OCI-LY3 (cell line): ENCODE results near the gene TEX22.

ENCODE experiments used
- EZH2phosphoT487 ChIP-seq: fragments of 200-600 bp; shearing (Covaris generic); IDR thresholded peaks from 2 replicates; pipeline ENCODE4 v1.6.1; 2018; ENCODE audit warnings: antibody characterized with exemption, mixed run types, low read depth
- TF ChIP-seq, protein P1 (sequence below): fragments of 200-600, 300-600 bp; sonication (generic); IDR thresholded peaks from 2 replicates; pipeline ENCODE4 v1.5.1; 2014; ENCODE audit warnings: antibody characterized with exemption, low read length, low read depth

- TF ChIP-seq, protein P1, sequence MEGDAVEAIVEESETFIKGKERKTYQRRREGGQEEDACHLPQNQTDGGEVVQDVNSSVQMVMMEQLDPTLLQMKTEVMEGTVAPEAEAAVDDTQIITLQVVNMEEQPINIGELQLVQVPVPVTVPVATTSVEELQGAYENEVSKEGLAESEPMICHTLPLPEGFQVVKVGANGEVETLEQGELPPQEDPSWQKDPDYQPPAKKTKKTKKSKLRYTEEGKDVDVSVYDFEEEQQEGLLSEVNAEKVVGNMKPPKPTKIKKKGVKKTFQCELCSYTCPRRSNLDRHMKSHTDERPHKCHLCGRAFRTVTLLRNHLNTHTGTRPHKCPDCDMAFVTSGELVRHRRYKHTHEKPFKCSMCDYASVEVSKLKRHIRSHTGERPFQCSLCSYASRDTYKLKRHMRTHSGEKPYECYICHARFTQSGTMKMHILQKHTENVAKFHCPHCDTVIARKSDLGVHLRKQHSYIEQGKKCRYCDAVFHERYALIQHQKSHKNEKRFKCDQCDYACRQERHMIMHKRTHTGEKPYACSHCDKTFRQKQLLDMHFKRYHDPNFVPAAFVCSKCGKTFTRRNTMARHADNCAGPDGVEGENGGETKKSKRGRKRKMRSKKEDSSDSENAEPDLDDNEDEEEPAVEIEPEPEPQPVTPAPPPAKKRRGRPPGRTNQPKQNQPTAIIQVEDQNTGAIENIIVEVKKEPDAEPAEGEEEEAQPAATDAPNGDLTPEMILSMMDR: no peak
- no peak for TF ChIP-seq EZH2phosphoT487
Observed at GRCh38 chr14:105367116-105368031, 31.0 kb upstream of the TEX22 start.
